OCI-LY1 (cell line): Measurements from ENCODE around the gene LCMT1.
"Not testable (repeated sequence)": the region's sequence is repeated elsewhere in the genome, so short reads cannot be mapped to it uniquely, and the experiment has no call there.

Experiments
- H2AFZ ChIP-seq: fragments of 200-600 bp; sonication (generic), shearing (Covaris generic); 2 replicates; pipeline ENCODE4 v1.6.0; 2014; ENCODE audit warnings: antibody characterized with exemption, mild to moderate bottlenecking, low read length
- H3F3A ChIP-seq: fragments of 200-600 bp; sonication (generic), shearing (Covaris generic); 2 replicates; pipeline ENCODE4 v1.6.0; 2014; ENCODE audit warnings: mild to moderate bottlenecking, antibody characterized with exemption, low read length, moderate library complexity; ENCODE audit not compliant: insufficient read depth
- H3K27ac ChIP-seq: fragments of 200-600 bp; sonication (generic); 2 replicates; pipeline ENCODE4 v1.5.1; 2014; ENCODE audit warnings: low read length, mixed run types, mild to moderate bottlenecking, low read depth; ENCODE audit not compliant: poor library complexity, severe bottlenecking
- H3K27me3 ChIP-seq: fragments of 200-600 bp; sonication (generic); 2 replicates; pipeline ENCODE4 v1.6.0; 2014; ENCODE audit warnings: antibody characterized with exemption, mild to moderate bottlenecking, low read length, moderate library complexity; ENCODE audit not compliant: insufficient read depth
- H3K36me3 ChIP-seq: fragments of 200-600 bp; sonication (generic); 2 replicates; pipeline ENCODE4 v1.6.1; 2014; ENCODE audit warnings: mild to moderate bottlenecking, antibody characterized with exemption, low read length, moderate library complexity, mixed read lengths; ENCODE audit not compliant: insufficient read depth
- H3K4me1 ChIP-seq: fragments of 200-600 bp; sonication (generic); 2 replicates; pipeline ENCODE4 v1.5.1; 2014; ENCODE audit warnings: mild to moderate bottlenecking, low read length, moderate library complexity; ENCODE audit not compliant: insufficient read depth, severe bottlenecking
- H3K4me2 ChIP-seq: fragments of 200-600 bp; sonication (generic), shearing (Covaris generic); 2 replicates; pipeline ENCODE4 v1.6.1; 2014; ENCODE audit warnings: low read length
- H3K4me3 ChIP-seq: fragments of 200-600 bp; sonication (generic); 2 replicates; pipeline ENCODE4 v1.5.1; 2014; ENCODE audit warnings: low read length, low read depth, mild to moderate bottlenecking, mixed read lengths; ENCODE audit not compliant: poor library complexity, severe bottlenecking
- H3K79me2 ChIP-seq: fragments of 200-600 bp; shearing (Covaris generic); 2 replicates; pipeline ENCODE4 v1.6.1; 2016; ENCODE audit warnings: mixed run types, low read length, mixed read lengths; ENCODE audit not compliant: insufficient read depth
- H3K9ac ChIP-seq: fragments of 200-600 bp; sonication (generic), shearing (Covaris generic); 2 replicates; pipeline ENCODE4 v1.6.1; 2014; ENCODE audit warnings: mild to moderate bottlenecking, low read length, mixed read lengths
- H3K9me2 ChIP-seq: fragments of 200-600 bp; sonication (generic), shearing (Covaris generic); 2 replicates; pipeline ENCODE4 v1.6.1; 2014; ENCODE audit warnings: low read depth, mild to moderate bottlenecking, low read length, mixed read lengths
- H3K9me3 ChIP-seq: fragments of 200-600 bp; shearing (Covaris generic); 2 replicates; pipeline ENCODE4 v1.6.1; 2014; ENCODE audit warnings: low read length, mixed read lengths
- H4K20me1 ChIP-seq: fragments of 200-600 bp; sonication (generic), shearing (Covaris generic); 2 replicates; pipeline ENCODE4 v1.6.0; 2016; ENCODE audit warnings: mild to moderate bottlenecking, low read length; ENCODE audit not compliant: insufficient read depth
- CTCF ChIP-seq: fragments of 200-600 bp; sonication (generic), shearing (Covaris generic); IDR thresholded peaks from 2 replicates; pipeline ENCODE4 v1.5.1; 2017; ENCODE audit warnings: mild to moderate bottlenecking, antibody characterized with exemption, low read length, moderate library complexity, mixed read lengths
- EZH2 ChIP-seq: fragments of 200-600 bp; sonication (generic), shearing (Covaris generic); IDR thresholded peaks from 2 replicates; pipeline ENCODE4 v1.8.0; 2017; ENCODE audit warnings: borderline replicate concordance, mixed run types, mild to moderate bottlenecking, antibody characterized with exemption, low read length, moderate library complexity, mixed read lengths

Gene LCMT1

GRCh38 chr16:25111403-25112166, at the start of gene LCMT1:
LCMT1 (plus strand) TSS chr16:25111742; CDS start chr16:25111884, 142 bp downstream.
- no peaks in the 10 kb centered on the region for H3F3A ChIP-seq
- peak within 1 kb of the TSS; percentile 89 for H3K4me2 ChIP-seq
- no peaks in the 10 kb centered on the region for H3K9me2 ChIP-seq
- no peak for TF ChIP-seq EZH2
- H3K79me2 ChIP-seq = peaks cover 6% of the 10 kb centered on the region; the same call in 1 of the 2 replicates
- H3K4me1 ChIP-seq = peaks cover 46% of the 10 kb centered on the region
- H3K9ac ChIP-seq = peak within 1 kb of the TSS; percentile 69
- peak within 1 kb of the TSS; percentile 85 for H2AFZ ChIP-seq
- no peaks in the 10 kb centered on the region for H3K9me3 ChIP-seq
- peak within 1 kb of the TSS; percentile 77 for H3K4me3 ChIP-seq
- no peaks in the 10 kb centered on the region for H4K20me1 ChIP-seq
- H3K27me3 ChIP-seq = no peaks in the 10 kb centered on the region
- peak within 1 kb of the TSS; percentile 70 for H3K27ac ChIP-seq
- no peaks in the 10 kb centered on the region for H3K36me3 ChIP-seq

- Histone ChIP-seq H3K9ac (no peak overlapping the region), H3K27ac (no peak overlapping the region), H3K36me3 (no peaks in the 10 kb centered on the region), H3K9me2 (no peaks in the 10 kb centered on the region), H3K27me3 (no peaks in the 10 kb centered on the region), H3F3A (no peaks in the 10 kb centered on the region), H2AFZ (no peak overlapping the region), H4K20me1 (no peaks in the 10 kb centered on the region), H3K4me3 (no peak overlapping the region), H3K4me1 (peaks cover 35% of the 10 kb centered on the region), H3K4me2 (no peak overlapping the region), H3K9me3 (no peaks in the 10 kb centered on the region), H3K79me2 (no peaks in the 10 kb centered on the region)
- no peak for TF ChIP-seq CTCF
- no peak for TF ChIP-seq EZH2
These were observed 48.4 kb upstream of the LCMT1 start for GRCh38 chr16:25063102-25063501.

GRCh38 chr16:25063865-25064264, 47.7 kb upstream of the LCMT1 start:
- no peaks in the 10 kb centered on the region for H4K20me1 ChIP-seq
- H3K36me3 ChIP-seq = no peaks in the 10 kb centered on the region
- H3K27me3 ChIP-seq = no peaks in the 10 kb centered on the region
- TF ChIP-seq CTCF = no peak
- no peak for TF ChIP-seq EZH2
- peaks cover 35% of the 10 kb centered on the region for H3K4me1 ChIP-seq
- no peak overlapping the region for H3K9ac ChIP-seq
- no peaks in the 10 kb centered on the region for H3K9me2 ChIP-seq
- H3K27ac ChIP-seq = no peak overlapping the region
- H3K4me2 ChIP-seq = no peak overlapping the region
- no peak overlapping the region for H2AFZ ChIP-seq
- no peaks in the 10 kb centered on the region for H3F3A ChIP-seq
- H3K79me2 ChIP-seq = no peaks in the 10 kb centered on the region
- H3K9me3 ChIP-seq = no peaks in the 10 kb centered on the region
- no peak overlapping the region for H3K4me3 ChIP-seq

- H3K9ac ChIP-seq, H3K27me3 ChIP-seq, H2AFZ ChIP-seq, H3K79me2 ChIP-seq, H4K20me1 ChIP-seq, H3K36me3 ChIP-seq, H3K9me2 ChIP-seq, H3K4me3 ChIP-seq, H3K27ac ChIP-seq, H3K9me3 ChIP-seq, H3K4me2 ChIP-seq, H3F3A ChIP-seq: not testable (repeated sequence)
- peaks cover 35% of the 10 kb centered on the region for H3K4me1 ChIP-seq
These were observed 47.3 kb upstream of the LCMT1 start for GRCh38 chr16:25064281-25064680.
